ENCODE measurements around the gene LIPN.

The LIPN gene

GRCh38 chr10:88782222-88782621 is 22.4 kb downstream of the LIPN start:
- in situ Hi-C loops (cut with MboI; ENCODE audit: low sequenced_read_pairs) = no loop called here

GRCh38 chr10:88783724-88784123 is 23.9 kb downstream of the LIPN start:
- in situ Hi-C loops (cut with MboI; ENCODE audit: low sequenced_read_pairs) = no loop called here

GRCh38 chr10:88786032-88786770 is 26.4 kb downstream of the LIPN start:
- in situ Hi-C loops (cut with MboI; ENCODE audit: low sequenced_read_pairs) = no loop called here

GRCh38 chr10:88787463-88787862 is 27.6 kb downstream of the LIPN start:
- in situ Hi-C loops (cut with MboI; ENCODE audit: low sequenced_read_pairs) = no loop called here

- in situ Hi-C loops (cut with MboI; ENCODE audit: low sequenced_read_pairs) = no loop called here
These were observed 29.1 kb downstream of the LIPN start for GRCh38 chr10:88788924-88789323.

GRCh38 chr10:88791924-88792323 is 32.1 kb downstream of the LIPN start:
- in situ Hi-C loops (cut with MboI; ENCODE audit: low sequenced_read_pairs) = no loop called here

GRCh38 chr10:88792661-88793060 is 32.8 kb downstream of the LIPN start:
- in situ Hi-C loops (cut with MboI; ENCODE audit: low sequenced_read_pairs) = no loop called here

GRCh38 chr10:88793712-88794299 is 34.0 kb downstream of the LIPN start:
- in situ Hi-C loops (cut with MboI; ENCODE audit: low sequenced_read_pairs) = no loop called here

- in situ Hi-C loops (cut with MboI; ENCODE audit: low sequenced_read_pairs) = no loop called here
These were observed 34.9 kb downstream of the LIPN start for GRCh38 chr10:88794731-88795130.

- in situ Hi-C loops (cut with MboI; ENCODE audit: low sequenced_read_pairs) = no loop called here
These were observed 40.6 kb downstream of the LIPN start for GRCh38 chr10:88800152-88801125.

- in situ Hi-C loops (cut with MboI; ENCODE audit: low sequenced_read_pairs) = no loop called here
These were observed 42.9 kb downstream of the LIPN start, which contains the start of gene LIPM for GRCh38 chr10:88802523-88803285. LIPM (plus strand) TSS chr10:88802730; CDS start chr10:88802897, 167 bp downstream.

GRCh38 chr10:88803641-88804040 is 43.8 kb downstream of the LIPN start:
- in situ Hi-C loops (cut with MboI; ENCODE audit: low sequenced_read_pairs) = no loop called here

- in situ Hi-C loops (cut with MboI; ENCODE audit: low sequenced_read_pairs) = no loop called here
These were observed 44.4 kb downstream of the LIPN start for GRCh38 chr10:88804083-88804812.

- in situ Hi-C loops (cut with MboI; ENCODE audit: low sequenced_read_pairs) = no loop called here
These were observed 45.5 kb downstream of the LIPN start for GRCh38 chr10:88805361-88805760.

GRCh38 chr10:88805924-88806323 is 46.1 kb downstream of the LIPN start:
- in situ Hi-C loops (cut with MboI; ENCODE audit: low sequenced_read_pairs) = no loop called here

GRCh38 chr10:88809621-88810020 is 49.8 kb downstream of the LIPN start:
- in situ Hi-C loops (cut with MboI; ENCODE audit: low sequenced_read_pairs) = loop anchor here (10.0 kb wide), 1 partner anchor 225 kb away; the partner anchor contains the start of genes LIPJ and RNLS

GRCh38 chr10:88810196-88810961 is 50.6 kb downstream of the LIPN start:
- in situ Hi-C loops (cut with MboI; ENCODE audit: low sequenced_read_pairs) = loop anchor here (10.0 kb wide), 1 partner anchor 226 kb away; the partner anchor contains the start of genes LIPJ and RNLS

GRCh38 chr10:88813200-88813599 is 53.4 kb downstream of the LIPN start:
- in situ Hi-C loops (cut with MboI; ENCODE audit: low sequenced_read_pairs) = loop anchor here (10.0 kb wide), 1 partner anchor 228 kb away; the partner anchor contains the start of genes LIPJ and RNLS

GRCh38 chr10:88819290-88819689 is 59.5 kb downstream of the LIPN start:
- in situ Hi-C loops (cut with MboI; ENCODE audit: low sequenced_read_pairs) = loop anchor here (10.0 kb wide), 1 partner anchor 234 kb away; the partner anchor contains the start of genes LIPJ and RNLS
